ENCODE data around the gene EGFL7. TPM values are rescaled to one million over a fixed set of nuclear protein-coding genes. Genes with fewer than 3 reads are reported as not detected.

EGFL7 gene
- total and polyA plus RNA-seq, 4 donors = 128 to 379 (median 226) TPM

DNA sequence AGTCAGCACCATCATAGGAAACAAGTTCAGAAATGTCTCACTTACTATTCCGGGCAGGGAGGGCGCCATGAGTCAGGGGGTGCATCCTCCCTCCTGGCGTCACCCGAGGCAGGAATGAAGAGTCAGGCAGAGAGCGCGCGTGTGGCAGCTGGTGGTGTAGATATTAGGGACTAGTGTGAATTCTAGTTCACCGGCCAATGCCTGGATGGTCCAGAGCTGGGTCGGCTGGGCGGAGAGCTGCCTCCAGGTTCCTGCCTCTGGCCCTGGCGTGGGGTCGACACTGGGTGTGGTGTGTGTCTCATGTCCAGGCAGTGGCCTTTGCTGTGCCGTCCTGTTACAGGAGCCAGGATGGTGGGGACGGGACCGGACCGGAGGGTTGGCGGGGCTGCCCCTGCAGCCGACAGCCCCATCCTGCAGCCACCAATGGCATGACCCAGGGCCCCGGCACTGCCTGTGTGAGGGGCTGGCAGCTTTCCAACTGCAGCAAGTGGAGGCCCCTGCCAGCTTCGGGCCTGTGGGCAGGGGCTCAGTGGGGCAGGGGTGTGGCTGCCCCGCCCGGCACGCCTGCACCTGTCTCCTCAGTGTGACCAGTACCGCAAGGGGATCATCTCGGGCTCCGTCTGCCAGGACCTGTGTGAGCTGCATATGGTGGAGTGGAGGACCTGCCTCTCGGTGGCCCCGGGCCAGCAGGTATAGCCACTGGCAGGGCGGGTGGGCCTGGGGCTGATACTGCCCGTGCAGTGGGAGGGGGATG lies 58.8 kb downstream of the EGFL7 start:
- H3K36me3 ChIP-seq (ENCODE audit: control insufficient read depth in 4 of 4, insufficient read depth in 4 of 4, low read length in 4 of 4) = peaks cover 5 to 46% (median 23%) of the 10 kb centered on the region in 4 donors
- no peak overlapping the region for H3K9ac ChIP-seq (ENCODE audit: insufficient read depth in 1 of 2, low read length in 2 of 2)
- no peaks in the 10 kb centered on the region for H3K9me3 ChIP-seq (ENCODE audit: control insufficient read depth in 4 of 4, insufficient read depth in 3 of 4, low read length in 3 of 4)
- TF ChIP-seq, protein P1, sequence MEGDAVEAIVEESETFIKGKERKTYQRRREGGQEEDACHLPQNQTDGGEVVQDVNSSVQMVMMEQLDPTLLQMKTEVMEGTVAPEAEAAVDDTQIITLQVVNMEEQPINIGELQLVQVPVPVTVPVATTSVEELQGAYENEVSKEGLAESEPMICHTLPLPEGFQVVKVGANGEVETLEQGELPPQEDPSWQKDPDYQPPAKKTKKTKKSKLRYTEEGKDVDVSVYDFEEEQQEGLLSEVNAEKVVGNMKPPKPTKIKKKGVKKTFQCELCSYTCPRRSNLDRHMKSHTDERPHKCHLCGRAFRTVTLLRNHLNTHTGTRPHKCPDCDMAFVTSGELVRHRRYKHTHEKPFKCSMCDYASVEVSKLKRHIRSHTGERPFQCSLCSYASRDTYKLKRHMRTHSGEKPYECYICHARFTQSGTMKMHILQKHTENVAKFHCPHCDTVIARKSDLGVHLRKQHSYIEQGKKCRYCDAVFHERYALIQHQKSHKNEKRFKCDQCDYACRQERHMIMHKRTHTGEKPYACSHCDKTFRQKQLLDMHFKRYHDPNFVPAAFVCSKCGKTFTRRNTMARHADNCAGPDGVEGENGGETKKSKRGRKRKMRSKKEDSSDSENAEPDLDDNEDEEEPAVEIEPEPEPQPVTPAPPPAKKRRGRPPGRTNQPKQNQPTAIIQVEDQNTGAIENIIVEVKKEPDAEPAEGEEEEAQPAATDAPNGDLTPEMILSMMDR (IDR thresholded peaks at IDR 0.05; ENCODE audit: control extremely low read depth, extremely low read depth) = no peak
- peak overlapping the region; percentile 38 to 68 for H3K27ac ChIP-seq (ENCODE audit: low read depth in 1 of 2, low read length in 1 of 2)
- H3K4me3 ChIP-seq = no peak overlapping the region
- no peaks in the 10 kb centered on the region for H3K27me3 ChIP-seq (ENCODE audit: control insufficient read depth in 3 of 3, insufficient read depth in 3 of 3, low read length in 2 of 3)
- WGBS, 2 donors = 66 to 68% methylated on average over 30 of the region's 30 CpGs
- H3K4me1 ChIP-seq (ENCODE audit: control insufficient read depth in 5 of 5, insufficient read depth in 5 of 5, low read length in 5 of 5) = peaks cover 0 to 27% (median 19%) of the 10 kb centered on the region in 5 donors
- ATAC-seq (ENCODE audit: insufficient read depth, low FRiP score) = no peak
- no peak for DNase-seq

Small RNAs within 50 kb of the gene (small RNA-seq; reads per million reads assigned to genes)
- gene MIR126 (ENCODE audit: low replicate concordance) = 5,676 reads per million, percentile 100 among the genes with 10 or more reads in this experiment

Other genes with a start within 250 kb of the EGFL7 start
- 10 to 100 TPM in 1 of 2 donors, 1 to 10 TPM in 1; 8.4 to 18.4 TPM for gene INPP5E, start 223.1 kb upstream of the EGFL7 start, total RNA-seq
- 1 to 10 TPM; 7.2 to 8.7 TPM for gene INPP5E, start 223.1 kb upstream of the EGFL7 start, polyA plus RNA-seq
- 10 to 100 TPM; 44.3 to 78.8 TPM for gene SEC16A, start 179.9 kb upstream of the EGFL7 start, total RNA-seq
- 10 to 100 TPM; 44.2 to 49.1 TPM for gene SEC16A, start 179.9 kb upstream of the EGFL7 start, polyA plus RNA-seq
- 100 to 1,000 TPM in 1 of 2 donors, 10 to 100 TPM in 1; 64.3 to 101 TPM for gene NOTCH1, start 116.9 kb upstream of the EGFL7 start, total RNA-seq
- gene NOTCH1, start 116.9 kb upstream of the EGFL7 start, polyA plus RNA-seq = 10 to 100 TPM; 23.9 to 24.7 TPM
- 100 to 1,000 TPM in 1 of 2 donors, 10 to 100 TPM in 1; 81.7 to 184 TPM for gene AGPAT2, start 24.5 kb downstream of the EGFL7 start, total RNA-seq
- 100 to 1,000 TPM; 169 to 277 TPM for gene AGPAT2, start 24.5 kb downstream of the EGFL7 start, polyA plus RNA-seq
- 10 to 100 TPM; 14.5 to 26.7 TPM for gene DIPK1B, start 49.7 kb downstream of the EGFL7 start, total RNA-seq
- 10 to 100 TPM; 12.5 to 13.3 TPM for gene DIPK1B, start 49.7 kb downstream of the EGFL7 start, polyA plus RNA-seq
- gene LCN10, start 80.0 kb downstream of the EGFL7 start, total RNA-seq = 1 to 10 TPM in 1 of 2 donors, not detected in 1; 4.7 TPM
- 1 to 10 TPM in 1 of 2 donors, under 1 TPM in 1; 0.72 to 6.4 TPM for gene LCN10, start 80.0 kb downstream of the EGFL7 start, polyA plus RNA-seq
- 1 to 10 TPM in 1 of 2 donors, not detected in 1; 8.6 TPM for gene LCN6, start 85.6 kb downstream of the EGFL7 start, total RNA-seq
- 10 to 100 TPM in 1 of 2 donors, 1 to 10 TPM in 1; 1.4 to 12.3 TPM for gene LCN6, start 85.6 kb downstream of the EGFL7 start, polyA plus RNA-seq
- gene LCN8, start 95.3 kb downstream of the EGFL7 start, total RNA-seq = under 1 TPM in 1 of 2 donors, not detected in 1; 0.11 TPM
- gene LCN8, start 95.3 kb downstream of the EGFL7 start, polyA plus RNA-seq = not detected
- gene LCN15, start 101.6 kb downstream of the EGFL7 start, total RNA-seq = not detected
- under 1 TPM in 1 of 2 donors, not detected in 1; 0.16 TPM for gene LCN15, start 101.6 kb downstream of the EGFL7 start, polyA plus RNA-seq
- gene TMEM141, start 128.4 kb downstream of the EGFL7 start, total RNA-seq = 10 to 100 TPM; 56.5 to 94.1 TPM
- 100 to 1,000 TPM; 132 to 177 TPM for gene TMEM141, start 128.4 kb downstream of the EGFL7 start, polyA plus RNA-seq
- gene CCDC183, start 133.4 kb downstream of the EGFL7 start, total RNA-seq = 1 to 10 TPM; 1.6 to 4.6 TPM
- 1 to 10 TPM in 1 of 2 donors, under 1 TPM in 1; 0.38 to 2.8 TPM for gene CCDC183, start 133.4 kb downstream of the EGFL7 start, polyA plus RNA-seq
- gene RABL6, start 145.0 kb downstream of the EGFL7 start, total RNA-seq = 10 to 100 TPM; 36.4 to 87.8 TPM
- gene RABL6, start 145.0 kb downstream of the EGFL7 start, polyA plus RNA-seq = 10 to 100 TPM; 53.7 to 70.8 TPM
- 1 to 10 TPM; 1.6 to 4.3 TPM for gene AJM1, start 179.6 kb downstream of the EGFL7 start, total RNA-seq
- 1 to 10 TPM; 1.1 to 1.3 TPM for gene AJM1, start 179.6 kb downstream of the EGFL7 start, polyA plus RNA-seq
- gene PHPT1, start 186.5 kb downstream of the EGFL7 start, total RNA-seq = 100 to 1,000 TPM in 1 of 2 donors, 10 to 100 TPM in 1; 75.0 to 124 TPM
- gene PHPT1, start 186.5 kb downstream of the EGFL7 start, polyA plus RNA-seq = 100 to 1,000 TPM; 110 to 195 TPM
- 10 to 100 TPM in 1 of 2 donors, 1 to 10 TPM in 1; 5.6 to 13.2 TPM for gene MAMDC4, start 189.4 kb downstream of the EGFL7 start, total RNA-seq
- 1 to 10 TPM; 7.0 to 7.3 TPM for gene MAMDC4, start 189.4 kb downstream of the EGFL7 start, polyA plus RNA-seq
- gene EDF1, start 203.4 kb downstream of the EGFL7 start, total RNA-seq = 100 to 1,000 TPM; 283 to 298 TPM
- 100 to 1,000 TPM; 308 to 670 TPM for gene EDF1, start 203.4 kb downstream of the EGFL7 start, polyA plus RNA-seq
- gene TRAF2, start 223.6 kb downstream of the EGFL7 start, total RNA-seq = 10 to 100 TPM; 17.2 to 19.1 TPM
- 10 to 100 TPM; 11.3 to 13.2 TPM for gene TRAF2, start 223.6 kb downstream of the EGFL7 start, polyA plus RNA-seq